GM13977 (cell line): Measurements from ENCODE around the gene IGF2R.
A peak's percentile ranks its signal among the peaks of the same experiment; 100 is the strongest.

Experiments
- DNase-seq: peaks from one replicate; pipeline ENCODE4 v3.0.0; 2012; ENCODE audit warnings: low spot score
- in situ Hi-C: fragments of 300-500 bp; cut with MboI; formaldehyde crosslinking; loops from one replicate; pipeline ENCODE4 v1.12.0; 2022; ENCODE audit warnings: low sequenced_read_pairs, low pct_unique_long_range_greater_than_20kb, mixed read lengths, inconsistent platforms; ENCODE audit not compliant: unreplicated experiment
- TF ChIP-seq, protein P1 (sequence below): IDR thresholded peaks from 2 replicates; pipeline ENCODE4 v1.5.1; 2012; ENCODE audit warnings: mild to moderate bottlenecking, control low read depth; ENCODE audit not compliant: insufficient read depth; ENCODE audit errors: extremely low read depth, missing control alignments

The IGF2R gene

GRCh38 chr6:160134779-160135547 lies 166.1 kb downstream of the IGF2R start:
- peak; percentile 17 for DNase-seq
- in situ Hi-C loops: no loop called here
- TF ChIP-seq, protein P1, sequence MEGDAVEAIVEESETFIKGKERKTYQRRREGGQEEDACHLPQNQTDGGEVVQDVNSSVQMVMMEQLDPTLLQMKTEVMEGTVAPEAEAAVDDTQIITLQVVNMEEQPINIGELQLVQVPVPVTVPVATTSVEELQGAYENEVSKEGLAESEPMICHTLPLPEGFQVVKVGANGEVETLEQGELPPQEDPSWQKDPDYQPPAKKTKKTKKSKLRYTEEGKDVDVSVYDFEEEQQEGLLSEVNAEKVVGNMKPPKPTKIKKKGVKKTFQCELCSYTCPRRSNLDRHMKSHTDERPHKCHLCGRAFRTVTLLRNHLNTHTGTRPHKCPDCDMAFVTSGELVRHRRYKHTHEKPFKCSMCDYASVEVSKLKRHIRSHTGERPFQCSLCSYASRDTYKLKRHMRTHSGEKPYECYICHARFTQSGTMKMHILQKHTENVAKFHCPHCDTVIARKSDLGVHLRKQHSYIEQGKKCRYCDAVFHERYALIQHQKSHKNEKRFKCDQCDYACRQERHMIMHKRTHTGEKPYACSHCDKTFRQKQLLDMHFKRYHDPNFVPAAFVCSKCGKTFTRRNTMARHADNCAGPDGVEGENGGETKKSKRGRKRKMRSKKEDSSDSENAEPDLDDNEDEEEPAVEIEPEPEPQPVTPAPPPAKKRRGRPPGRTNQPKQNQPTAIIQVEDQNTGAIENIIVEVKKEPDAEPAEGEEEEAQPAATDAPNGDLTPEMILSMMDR: no peak

- in situ Hi-C loops: no loop called here
- DNase-seq: peak; percentile 5
- TF ChIP-seq, protein P1: no peak
These were observed 167.2 kb downstream of the IGF2R start for GRCh38 chr6:160135907-160136655.

DNA sequence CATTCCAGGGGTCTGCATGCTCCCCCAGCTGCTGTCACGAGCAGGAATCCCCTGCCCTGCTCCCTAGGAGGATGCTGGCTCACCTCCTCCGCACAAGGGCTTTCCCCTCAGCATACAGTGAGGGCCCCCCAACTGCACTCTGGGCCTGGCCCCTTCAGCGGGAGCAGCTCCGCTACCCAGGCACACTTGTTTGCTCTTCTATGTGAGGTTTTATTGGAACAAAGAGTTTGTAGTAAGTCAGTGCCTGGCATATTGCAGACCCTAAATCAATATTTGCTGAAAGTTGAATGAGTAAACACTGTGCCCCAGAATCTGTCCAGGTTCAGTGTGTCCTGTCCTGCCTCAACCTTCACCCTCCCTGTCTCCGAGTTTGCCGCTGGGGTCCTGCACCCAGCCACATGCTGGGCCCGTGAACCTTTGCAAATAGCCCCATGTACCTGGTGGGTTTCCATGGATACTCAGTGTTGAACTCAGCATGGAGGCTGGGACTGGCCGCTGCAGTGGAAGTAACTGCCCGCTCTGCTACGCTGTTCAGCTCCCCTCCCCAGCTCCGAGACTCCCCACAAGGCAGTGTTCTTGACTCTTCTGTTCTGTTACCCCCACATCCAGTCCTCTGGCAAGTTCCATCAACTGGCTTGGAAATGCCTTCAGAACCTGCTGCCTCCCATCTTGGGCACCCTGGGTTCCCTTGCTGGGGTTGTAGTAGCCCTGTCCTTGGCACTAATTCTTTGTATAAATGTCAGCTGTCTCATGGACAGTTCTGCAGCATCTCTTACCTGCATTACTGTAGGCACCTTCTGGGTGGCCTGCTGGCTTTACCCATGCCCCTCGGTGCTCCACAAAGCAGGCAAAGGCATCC lies 168.5 kb downstream of the IGF2R start:
- TF ChIP-seq, protein P1: no peak
- in situ Hi-C loops: no loop called here

GRCh38 chr6:160137989-160138835 lies 169.3 kb downstream of the IGF2R start:
- in situ Hi-C loops: no loop called here
- DNase-seq: peak; percentile 75
- TF ChIP-seq, protein P1: peak; percentile 74

More for the DNA sequence above, 168.5 kb downstream of the IGF2R start:
- DNase-seq: peak; percentile 11

DNA sequence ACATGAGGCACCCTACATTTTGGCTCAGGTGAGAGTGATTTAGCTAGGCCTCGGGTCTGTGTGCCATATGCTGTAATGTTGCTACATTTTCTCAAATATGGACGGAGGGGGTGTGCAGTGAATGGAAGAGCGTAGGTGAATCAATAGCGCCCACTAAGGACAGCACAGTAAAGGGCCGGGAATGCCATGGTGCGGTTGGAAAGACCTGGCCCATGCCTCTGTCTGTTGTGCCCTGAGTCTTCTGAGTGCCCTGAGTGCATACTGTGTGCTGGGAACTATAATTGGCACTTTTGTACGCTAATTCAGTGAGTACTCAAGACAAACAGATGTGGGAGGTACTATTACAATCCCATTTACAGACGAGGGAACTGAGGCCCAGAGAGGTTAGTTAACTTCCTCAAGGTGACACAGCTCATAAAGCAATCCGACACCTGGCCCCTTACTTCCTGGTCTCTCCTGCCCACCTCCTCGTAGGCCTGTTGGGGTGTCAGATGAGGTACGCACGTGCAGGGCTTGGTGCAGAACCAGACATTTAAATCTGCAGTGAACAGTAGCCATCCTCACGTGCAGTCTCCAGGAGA lies 170.0 kb downstream of the IGF2R start:
- TF ChIP-seq, protein P1: no peak
- no peak for DNase-seq
- in situ Hi-C loops: no loop called here
